Measurements from ENCODE around the gene GNL1. TPM values are rescaled to one million over a fixed set of nuclear protein-coding genes. Genes with fewer than 3 reads are reported as not detected.

The GNL1 gene
- total and polyA plus RNA-seq, 2 experiments from 2014 or later = 31.4 to 42.5 TPM

- no peak for TF ChIP-seq EZH2 (IDR thresholded peaks at IDR 0.05; ENCODE audit: low read depth, unreplicated experiment)
- no peak for TF ChIP-seq ZNF462 (CRISPR knock-in tag; IDR thresholded peaks at IDR 0.05)
- TF ChIP-seq CREB1 (CRISPR knock-in tag; IDR thresholded peaks at IDR 0.05; ENCODE audit: low read depth) = no peak
- TF ChIP-seq ZNF331 (CRISPR knock-in tag; IDR thresholded peaks at IDR 0.05; ENCODE audit: low read depth) = no peak
- TF ChIP-seq CTCF (conservative IDR thresholded peaks at IDR 0.05; ENCODE audit: low read depth in 2 of 2) = no peak
- TF ChIP-seq ETS1 (IDR thresholded peaks at IDR 0.05) = no peak
- no peak for TF ChIP-seq JUNB (IDR thresholded peaks at IDR 0.05; ENCODE audit: unreplicated experiment)
- TF ChIP-seq NANOG (IDR thresholded peaks at IDR 0.05; ENCODE audit: borderline replicate concordance) = no peak
- TF ChIP-seq ZNF114 (CRISPR knock-in tag; IDR thresholded peaks at IDR 0.05) = no peak
- no peak for TF ChIP-seq EZH2phosphoT487 (IDR thresholded peaks at IDR 0.05; ENCODE audit: unreplicated experiment)
- TF ChIP-seq STAT1 (IDR thresholded peaks at IDR 0.05; ENCODE audit: unreplicated experiment) = no peak
- no peak for TF ChIP-seq REST (IDR thresholded peaks at IDR 0.05; ENCODE audit: unreplicated experiment)
- TF ChIP-seq POLR2AphosphoS5 (IDR thresholded peaks at IDR 0.05; ENCODE audit: low read depth) = no peak
- H3K9me2 ChIP-seq (ENCODE audit: insufficient read depth) = no peaks in the 10 kb centered on the region
- H3K27ac ChIP-seq (ENCODE audit: low read depth) = no peak overlapping the region
- no peaks in the 10 kb centered on the region for H3K36me3 ChIP-seq (ENCODE audit: insufficient read depth)
- H3K27ac Mint-ChIP-seq = no peak overlapping the region
- no peaks in the 10 kb centered on the region for H3K4me1 Mint-ChIP-seq
- H2AFZ ChIP-seq = no peak overlapping the region
- H3K4me2 ChIP-seq = no peak overlapping the region
- no peaks in the 10 kb centered on the region for H3K9me3 Mint-ChIP-seq
- no peak overlapping the region for H3K4me3 Mint-ChIP-seq
- no peak overlapping the region for H3K4me3 ChIP-seq
- no peaks in the 10 kb centered on the region for H3K27me3 ChIP-seq (ENCODE audit: insufficient read depth)
- ATAC-seq = no peak
- H3K4me1 ChIP-seq (ENCODE audit: insufficient read depth) = no peaks in the 10 kb centered on the region
- no peaks in the 10 kb centered on the region for H3K79me2 ChIP-seq (replicated peaks; ENCODE audit: insufficient read depth)
- H3F3A ChIP-seq (replicated peaks; ENCODE audit: low read depth) = no peaks in the 10 kb centered on the region
- H4K20me1 ChIP-seq (replicated peaks; ENCODE audit: insufficient read depth) = no peaks in the 10 kb centered on the region
- no peak for DNase-seq (ENCODE audit: low spot score)
- H3K36me3 Mint-ChIP-seq (ENCODE audit: low read depth) = no peaks in the 10 kb centered on the region
- peaks cover 4% of the 10 kb centered on the region for H3K27me3 Mint-ChIP-seq (ENCODE audit: insufficient read depth, low read depth, poor library complexity)
Measured at GRCh38 chr6:30533460-30534294, 22.6 kb downstream of the GNL1 start.
